Glomerular visceral epithelial cell (primary cell): Measurements from ENCODE around the gene RBM46.

Experiments
- DNase-seq: peaks from one replicate; pipeline ENCODE4 v3.0.0-alpha.2; 2016; ENCODE audit errors: extremely low spot score

Gene RBM46

GRCh38 chr4:154781126-154781982, at the start of gene RBM46:
Gene RBM46, plus strand, starts transcription at chr4:154781272. Its CDS starts 15,481 bp downstream, at chr4:154796753.
- no peak for DNase-seq

- no peak for DNase-seq
Observed at GRCh38 chr4:154731756-154732155, 49.3 kb upstream of the RBM46 start.

GRCh38 chr4:154732669-154733068, 48.4 kb upstream of the RBM46 start:
- no peak for DNase-seq

- no peak for DNase-seq
Observed at GRCh38 chr4:154736770-154737169, 44.3 kb upstream of the RBM46 start.

GRCh38 chr4:154738426-154738825, 42.6 kb upstream of the RBM46 start:
- no peak for DNase-seq

- no peak for DNase-seq
Observed at GRCh38 chr4:154739111-154739510, 42.0 kb upstream of the RBM46 start.

- no peak for DNase-seq
Observed at GRCh38 chr4:154740462-154740861, 40.6 kb upstream of the RBM46 start.

GRCh38 chr4:154741131-154741665, 39.9 kb upstream of the RBM46 start:
- DNase-seq, result no peak

GRCh38 chr4:154741922-154742850, 38.9 kb upstream of the RBM46 start:
- no peak for DNase-seq

GRCh38 chr4:154743683-154744340, 37.3 kb upstream of the RBM46 start, which contains the start of gene LRAT:
Gene LRAT, plus strand, starts transcription at chr4:154744000. Its CDS starts 327 bp downstream, at chr4:154744327.
- DNase-seq, result peak; percentile 41

GRCh38 chr4:154744341-154744926, 36.6 kb upstream of the RBM46 start:
- DNase-seq, result no peak

- no peak for DNase-seq
Observed at GRCh38 chr4:154757713-154758112, 23.4 kb upstream of the RBM46 start.

GRCh38 chr4:154760895-154761294, 20.2 kb upstream of the RBM46 start:
- DNase-seq, result no peak

GRCh38 chr4:154778264-154778663, 2.8 kb upstream of the RBM46 start:
- DNase-seq, result no peak

GRCh38 chr4:154779362-154779947, 1.6 kb upstream of the RBM46 start:
- peak; percentile 25 for DNase-seq

GRCh38 chr4:154781983-154782293, 866 bp downstream of the RBM46 start:
- no peak for DNase-seq

- peak; percentile 40 for DNase-seq
Observed at GRCh38 chr4:154807042-154807630, 26.1 kb downstream of the RBM46 start.

- DNase-seq, result no peak
Observed at GRCh38 chr4:154818230-154818629, 37.2 kb downstream of the RBM46 start.

- no peak for DNase-seq
Observed at GRCh38 chr4:154822775-154823174, 41.7 kb downstream of the RBM46 start.

- no peak for DNase-seq
Observed at GRCh38 chr4:154836030-154836429, 55.0 kb downstream of the RBM46 start.

GRCh38 chr4:154836513-154836912, 55.4 kb downstream of the RBM46 start:
- no peak for DNase-seq
